ENCODE measurements around the gene WDFY3.
"Not testable (repeated sequence)": the region's sequence is repeated elsewhere in the genome, so short reads cannot be mapped to it uniquely, and the experiment has no call there.

The WDFY3 gene

GRCh38 chr4:84847978-84848377 lies 118.5 kb downstream of the WDFY3 start:
- DNase-seq, result no peak

- no peak for DNase-seq
Observed at GRCh38 chr4:84846985-84847384, 119.5 kb downstream of the WDFY3 start.

- DNase-seq, result no peak
Observed at GRCh38 chr4:84841435-84841834, 125.1 kb downstream of the WDFY3 start.

GRCh38 chr4:84837751-84838150 lies 128.7 kb downstream of the WDFY3 start:
- DNase-seq, result no peak

GRCh38 chr4:84829633-84830032 lies 136.9 kb downstream of the WDFY3 start:
- DNase-seq, result not testable (repeated sequence)

- DNase-seq, result no peak
Observed at GRCh38 chr4:84826681-84827080, 139.8 kb downstream of the WDFY3 start.

GRCh38 chr4:84825701-84826341 lies 140.7 kb downstream of the WDFY3 start:
- DNase-seq, result no peak

GRCh38 chr4:84821064-84821463 lies 145.4 kb downstream of the WDFY3 start:
- DNase-seq, result no peak

- DNase-seq, result no peak
Observed at GRCh38 chr4:84814094-84814750, 152.3 kb downstream of the WDFY3 start.

- no peak for DNase-seq
Observed at GRCh38 chr4:84809946-84810345, 156.5 kb downstream of the WDFY3 start.

- DNase-seq, result no peak
Observed at GRCh38 chr4:84808332-84808731, 158.2 kb downstream of the WDFY3 start.

GRCh38 chr4:84806541-84806940 lies 159.9 kb downstream of the WDFY3 start:
- DNase-seq, result not testable (repeated sequence)

GRCh38 chr4:84804136-84804535 lies 162.4 kb downstream of the WDFY3 start:
- no peak for DNase-seq

GRCh38 chr4:84803720-84804119 lies 162.8 kb downstream of the WDFY3 start:
- no peak for DNase-seq

- no peak for DNase-seq
Observed at GRCh38 chr4:84803116-84803515, 163.4 kb downstream of the WDFY3 start.

GRCh38 chr4:84800256-84800655 lies 166.2 kb downstream of the WDFY3 start:
- no peak for DNase-seq

- DNase-seq, result no peak
Observed at GRCh38 chr4:84799318-84799717, 167.2 kb downstream of the WDFY3 start.

GRCh38 chr4:84796394-84796793 lies 170.1 kb downstream of the WDFY3 start:
- no peak for DNase-seq

- DNase-seq, result no peak
Observed at GRCh38 chr4:84792366-84793301, 173.9 kb downstream of the WDFY3 start.

- DNase-seq, result no peak
Observed at GRCh38 chr4:84790769-84791565, 175.5 kb downstream of the WDFY3 start.

- no peak for DNase-seq
Observed at GRCh38 chr4:84786478-84786877, 180.0 kb downstream of the WDFY3 start.

- no peak for DNase-seq
Observed at GRCh38 chr4:84782517-84782916, 184.0 kb downstream of the WDFY3 start.

- DNase-seq, result no peak
Observed at GRCh38 chr4:84780719-84781118, 185.8 kb downstream of the WDFY3 start.

Data from stimulated activated CD8-positive, alpha-beta memory T cell treated with anti-CD3 and anti-CD28 coated beads, Interleukin-4, amount 100 ng/mL, for 48 hours (primary cell).